H1 (cell line): ENCODE results near the gene RASGEF1C. TPM values are rescaled to one million over a fixed set of nuclear protein-coding genes. Genes with fewer than 3 reads are reported as not detected.

Experiments used
- CREB1 ChIP-seq: IDR thresholded peaks from 2 replicates; pipeline ENCODE4 v1.6.1; 2012; ENCODE audit warnings: inconsistent platforms
- EZH2 ChIP-seq: fragments of 200-600 bp; sonication (generic); IDR thresholded peaks from 2 replicates; pipeline ENCODE4 v1.7.1; 2012; ENCODE audit warnings: low read depth, mild to moderate bottlenecking, moderate library complexity, low read length, inconsistent platforms; ENCODE audit not compliant: severe bottlenecking
- RBBP5 ChIP-seq: IDR thresholded peaks from 2 replicates; pipeline ENCODE4 v1.7.1; 2012; ENCODE audit warnings: low read depth, mild to moderate bottlenecking, inconsistent platforms, low read length, moderate library complexity, borderline replicate concordance
- TCF12 ChIP-seq: IDR thresholded peaks from 2 replicates; pipeline ENCODE4 v1.6.1; 2011; ENCODE audit warnings: low read depth, mild to moderate bottlenecking, low read length
- polyA plus RNA-seq, 7 experiments: library from polyadenylated mRNA; depleted of rRNA in 3 of 7; stranded (reverse) in 5 of 7; unstranded in 2 of 7; fragments of >200 nt in 5 of 7; fragments of 200-250 nt in 2 of 7; gene quantifications; 1 replicate in 5 of 7; 2 replicates in 1 of 7; 4 replicates in 1 of 7; pipeline versions ENCODE4 v1.2.1 to v1.2.3, GENCODE V29; 2011 to 2013; ENCODE audit warnings: missing spikeins in 2 of 7, mixed read lengths in 2 of 7
- total RNA-seq: library from RNA; stranded (reverse); fragmentation: NEBNext Ultra II Directional; extraction: Animal tissue kit (Norgen Biotek cat#: 25700); gene quantifications from 2 replicates; pipeline ENCODE4 v1.2.1, GENCODE V29; 2021
- TF ChIP-seq, protein P1 (sequence below): IDR thresholded peaks from 2 replicates; pipeline ENCODE4 v1.6.1; 2012; ENCODE audit warnings: inconsistent platforms

The RASGEF1C gene
- total and polyA plus RNA-seq, 2 of the 8 experiments (the other 6 are each of a cell fraction or from before 2014, with no cell fraction given) = 0.26 to 0.61 TPM

DNA sequence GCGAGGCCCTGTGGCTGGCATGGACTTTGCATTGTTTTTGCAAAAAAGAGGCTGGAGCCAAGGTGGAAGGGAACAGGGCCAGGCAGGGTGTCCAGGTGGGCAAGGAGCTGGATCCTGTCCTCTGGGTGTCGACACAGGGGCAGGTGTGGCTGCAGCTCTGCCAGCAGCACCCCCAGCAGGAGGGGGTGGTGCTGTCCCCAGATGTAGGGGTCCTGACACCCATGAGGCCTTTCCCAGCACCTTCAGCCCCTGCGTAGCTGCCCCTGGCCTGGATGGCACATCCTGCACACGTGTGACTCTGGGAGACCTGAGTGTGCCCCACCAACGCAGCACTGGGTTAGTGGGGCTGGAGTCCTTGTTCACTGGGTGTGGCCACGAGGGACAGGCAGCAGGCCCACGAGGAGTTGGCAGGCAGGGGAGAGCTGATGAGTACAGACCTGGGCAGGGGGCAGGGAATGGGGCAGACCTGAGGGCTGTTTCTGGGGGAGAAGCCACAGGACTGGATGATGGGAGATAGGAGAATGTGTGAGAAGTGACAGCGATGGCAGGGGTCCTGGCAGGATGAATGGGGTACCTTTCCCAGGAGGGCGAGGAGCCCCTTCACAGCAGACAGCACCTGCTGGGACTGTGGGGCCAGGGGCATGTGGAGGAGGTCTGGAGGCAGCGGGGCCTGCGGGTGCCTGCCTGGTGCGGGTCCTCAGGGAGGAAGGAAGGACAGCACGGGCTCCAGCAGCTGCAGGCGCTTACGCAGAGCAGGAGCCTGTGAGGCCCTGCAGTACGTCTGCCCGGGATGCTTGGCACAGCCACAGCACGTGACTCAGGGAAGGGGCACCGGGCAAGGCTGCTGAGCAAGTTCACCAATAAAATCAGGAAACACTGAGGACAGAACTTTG, 3.6 kb upstream of the RASGEF1C start (continued):
- TF ChIP-seq CREB1 (no peak), RBBP5 (no peak), TCF12 (no peak), EZH2 (no peak)
- TF ChIP-seq, protein P1, sequence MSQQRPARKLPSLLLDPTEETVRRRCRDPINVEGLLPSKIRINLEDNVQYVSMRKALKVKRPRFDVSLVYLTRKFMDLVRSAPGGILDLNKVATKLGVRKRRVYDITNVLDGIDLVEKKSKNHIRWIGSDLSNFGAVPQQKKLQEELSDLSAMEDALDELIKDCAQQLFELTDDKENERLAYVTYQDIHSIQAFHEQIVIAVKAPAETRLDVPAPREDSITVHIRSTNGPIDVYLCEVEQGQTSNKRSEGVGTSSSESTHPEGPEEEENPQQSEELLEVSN = no peak
